ENCODE measurements around the gene MOB3B.

The MOB3B gene

GRCh38 chr9:27539479-27540441 is 10.1 kb upstream of the MOB3B start (continued):
- TF ChIP-seq PRDM2 (tag by site-specific recombination; IDR thresholded peaks at IDR 0.05; ENCODE audit: borderline replicate concordance) (no peak), ZNF677 (tag by site-specific recombination; IDR thresholded peaks at IDR 0.05) (no peak)

GRCh38 chr9:27538647-27539046 is 9.0 kb upstream of the MOB3B start:
- CTCF ChIA-PET, result interaction anchor here (0.7 to 2.7 kb wide), 4 partner anchors 8 to 205 kb away, joined by 4 to 14 read pairs (median 8); no protein-coding TSS in a partner anchor
- peaks cover 11% of the 10 kb centered on the region; the same call in 1 of the 2 replicates for H3K4me1 ChIP-seq (ENCODE audit: control insufficient read depth, insufficient read depth, low read length)
- POLR2A ChIA-PET, result no interaction called here

GRCh38 chr9:27537756-27538155 is 8.1 kb upstream of the MOB3B start:
- no peak overlapping the region for H3K27ac ChIP-seq (ENCODE audit: extremely low read depth, low read depth, low read length)
- ChIA-PET POLR2A (no interaction called here), CTCF (interaction anchor here (2.7 kb wide), 1 partner anchor 205 kb away, joined by 11 read pairs; no protein-coding TSS in a partner anchor)
- TF ChIP-seq BCL11A (tag by site-specific recombination; IDR thresholded peaks at IDR 0.05; ENCODE audit: low read depth) (no peak), ZNF677 (tag by site-specific recombination; IDR thresholded peaks at IDR 0.05) (no peak), ZNF660 (tag by site-specific recombination; IDR thresholded peaks at IDR 0.05) (no peak), ZNF558 (tag by site-specific recombination; IDR thresholded peaks at IDR 0.05) (no peak), ZNF280C (tag by site-specific recombination; IDR thresholded peaks at IDR 0.05) (no peak), PRDM6 (tag by site-specific recombination; IDR thresholded peaks at IDR 0.05) (no peak), TSHZ1 (tag by site-specific recombination; IDR thresholded peaks at IDR 0.05; ENCODE audit: borderline replicate concordance) (no peak), ZNF792 (tag by site-specific recombination; IDR thresholded peaks at IDR 0.05) (no peak), GLIS2 (tag by site-specific recombination; IDR thresholded peaks at IDR 0.05) (no peak), ZBTB10 (tag by site-specific recombination; IDR thresholded peaks at IDR 0.05) (no peak)
- H3K36me3 ChIP-seq (ENCODE audit: control insufficient read depth in 2 of 2, insufficient read depth in 1 of 2, low read length in 2 of 2), result no peaks in the 10 kb centered on the region
- H3K4me3 ChIP-seq (ENCODE audit: low read depth, low read length), result no peak overlapping the region
- no peaks in the 10 kb centered on the region for H3K9me3 ChIP-seq (ENCODE audit: control insufficient read depth, insufficient read depth, low read depth, low read length)
- peaks cover 11% of the 10 kb centered on the region; the same call in 1 of the 2 replicates for H3K4me1 ChIP-seq (ENCODE audit: control insufficient read depth, insufficient read depth, low read length)

More at GRCh38 chr9:27538647-27539046, 9.0 kb upstream of the MOB3B start:
- no peak overlapping the region for H3K4me3 ChIP-seq (ENCODE audit: low read depth, low read length)
- TF ChIP-seq ZNF549 (tag by site-specific recombination; IDR thresholded peaks at IDR 0.05), result no peak
- TF ChIP-seq PRDM1 (tag by site-specific recombination; IDR thresholded peaks at IDR 0.05), result peak; percentile 62
- H3K36me3 ChIP-seq (ENCODE audit: control insufficient read depth in 2 of 2, insufficient read depth in 1 of 2, low read length in 2 of 2), result no peaks in the 10 kb centered on the region
- no peak overlapping the region for H3K27ac ChIP-seq (ENCODE audit: extremely low read depth, low read depth, low read length)
- H3K9me3 ChIP-seq (ENCODE audit: control insufficient read depth, insufficient read depth, low read depth, low read length), result no peaks in the 10 kb centered on the region

Data from HEK293 (cell line).